HG03280 (cell line): ENCODE results near the gene TM9SF3.
"Not testable (repeated sequence)": the region's sequence is repeated elsewhere in the genome, so short reads cannot be mapped to it uniquely, and the experiment has no call there.

ENCODE experiments used
- ATAC-seq: cut with Tn5 transposase; IDR thresholded peaks from one replicate; pipeline ENCODE4 v1.9.1; 2021; ENCODE audit warnings: mild to moderate bottlenecking, moderate library complexity; ENCODE audit not compliant: unreplicated experiment

Gene TM9SF3

GRCh38 chr10:96570983-96571964, 15.5 kb downstream of the TM9SF3 start:
- ATAC-seq, result no peak

GRCh38 chr10:96570511-96570910, 16.3 kb downstream of the TM9SF3 start:
- no peak for ATAC-seq

- no peak for ATAC-seq
These were observed 18.4 kb downstream of the TM9SF3 start for GRCh38 chr10:96568402-96568801.

- ATAC-seq, result no peak
These were observed 21.0 kb downstream of the TM9SF3 start for GRCh38 chr10:96565774-96566173.

- ATAC-seq, result no peak
These were observed 25.6 kb downstream of the TM9SF3 start for GRCh38 chr10:96560966-96561887.

GRCh38 chr10:96560489-96560888, 26.3 kb downstream of the TM9SF3 start:
- no peak for ATAC-seq

GRCh38 chr10:96556003-96556402, 30.8 kb downstream of the TM9SF3 start:
- no peak for ATAC-seq

GRCh38 chr10:96555330-96555729, 31.5 kb downstream of the TM9SF3 start:
- ATAC-seq, result no peak

- no peak for ATAC-seq
These were observed 38.2 kb downstream of the TM9SF3 start for GRCh38 chr10:96548589-96548988.

- ATAC-seq, result not testable (repeated sequence)
These were observed 41.3 kb downstream of the TM9SF3 start for GRCh38 chr10:96545558-96545957.

GRCh38 chr10:96541921-96542320, 44.9 kb downstream of the TM9SF3 start:
- no peak for ATAC-seq

- ATAC-seq, result no peak
These were observed 46.6 kb downstream of the TM9SF3 start for GRCh38 chr10:96540240-96540639.

GRCh38 chr10:96538683-96539082, 48.1 kb downstream of the TM9SF3 start:
- no peak for ATAC-seq

- no peak for ATAC-seq
These were observed 50.7 kb downstream of the TM9SF3 start for GRCh38 chr10:96536129-96536528.

GRCh38 chr10:96532523-96532922, 54.3 kb downstream of the TM9SF3 start:
- ATAC-seq, result no peak

GRCh38 chr10:96529634-96530279, 57.1 kb downstream of the TM9SF3 start:
- no peak for ATAC-seq

GRCh38 chr10:96524741-96525140, 62.1 kb downstream of the TM9SF3 start:
- no peak for ATAC-seq

GRCh38 chr10:96517284-96517683, 69.5 kb downstream of the TM9SF3 start:
- ATAC-seq, result no peak

GRCh38 chr10:96516337-96516736, 70.5 kb downstream of the TM9SF3 start:
- ATAC-seq, result no peak

- ATAC-seq, result peak; percentile 84
These were observed 72.9 kb downstream of the TM9SF3 start, which contains the start of gene TLL2 for GRCh38 chr10:96513698-96514561. Gene TLL2 (minus strand): TSS chr10:96513926. CDS start chr10:96513685, 241 bp downstream.
